ENCODE results near the gene CCDC195.

DNA sequence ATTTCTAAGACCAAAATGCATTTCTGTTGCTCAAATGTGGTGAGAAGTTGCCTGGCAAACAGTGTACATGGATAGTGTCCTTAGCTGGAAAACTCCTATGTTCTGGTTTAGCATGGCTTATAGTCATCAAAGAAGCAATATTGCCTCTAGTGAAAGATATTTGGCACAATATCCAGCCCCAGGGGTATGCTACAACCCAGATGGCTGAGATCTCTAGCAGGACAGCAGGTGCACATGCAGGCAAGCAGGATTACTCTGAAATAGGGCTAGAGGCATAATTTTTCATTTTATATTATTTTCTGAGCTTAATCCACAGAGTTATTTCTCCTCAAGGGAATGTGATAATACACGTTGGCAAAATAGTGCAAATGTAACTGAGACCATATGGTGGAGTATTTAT is 34.0 kb downstream of the CCDC195 start:
- TF ChIP-seq CTCF (IDR thresholded peaks at IDR 0.05) (no peak), EZH2 (IDR thresholded peaks at IDR 0.05; ENCODE audit: borderline replicate concordance, insufficient read depth, low read depth, low read length, poor library complexity, severe bottlenecking) (no peak)
